Ishikawa (cell line): Measurements from ENCODE around the gene OPN1SW.

ENCODE experiments used
- EP300 ChIP-seq: IDR thresholded peaks from 2 replicates; pipeline ENCODE4 v1.6.1; 2012; ENCODE audit warnings: borderline replicate concordance
- RAD21 ChIP-seq: IDR thresholded peaks from 2 replicates; pipeline ENCODE4 v1.6.1; 2012; ENCODE audit warnings: low read depth
- REST ChIP-seq: IDR thresholded peaks from 2 replicates; pipeline ENCODE4 v1.6.1; 2012; ENCODE audit warnings: low read depth, mild to moderate bottlenecking
- TAF1 ChIP-seq: IDR thresholded peaks from 2 replicates; pipeline ENCODE4 v1.6.1; 2012; ENCODE audit warnings: low read depth, mild to moderate bottlenecking
- USF1 ChIP-seq: IDR thresholded peaks from 2 replicates; pipeline ENCODE4 v1.6.1; 2012
- YY1 ChIP-seq: IDR thresholded peaks from 2 replicates; pipeline ENCODE4 v1.6.1; 2012; ENCODE audit warnings: low read depth
- ZBTB7A ChIP-seq: IDR thresholded peaks from 2 replicates; pipeline ENCODE4 v1.6.1; 2012; ENCODE audit warnings: low read depth

GRCh38 chr7:128814499-128814898 is 38.9 kb upstream of the OPN1SW start:
- TF ChIP-seq EP300 (no peak), TAF1 (no peak), RAD21 (no peak), ZBTB7A (no peak), REST (no peak), USF1 (no peak), YY1 (no peak)
